Measurements from ENCODE around the gene CIDEA.

Gene CIDEA

DNA sequence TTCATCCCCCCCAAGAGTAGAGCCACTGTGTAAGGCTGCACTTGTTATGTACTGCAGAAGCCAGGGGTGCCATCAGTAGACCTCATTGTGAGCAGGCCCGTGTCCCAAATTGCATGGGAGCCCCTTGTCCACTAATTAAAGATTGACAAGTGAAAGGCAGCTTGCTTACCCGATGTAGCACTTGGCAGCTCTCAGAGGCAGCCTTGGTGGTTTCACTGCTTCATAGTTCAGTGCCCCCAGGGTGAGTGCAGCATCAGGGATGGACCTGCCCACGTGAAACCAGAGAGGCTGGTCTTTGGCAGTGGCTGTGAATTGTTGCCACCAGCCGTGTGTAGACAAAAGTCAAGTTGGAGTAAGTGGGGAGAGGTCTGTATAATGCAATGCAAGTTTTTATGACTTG lies 67.2 kb downstream of the CIDEA start:
- DNase-seq (ENCODE audit: low spot score), result no peak

DNA sequence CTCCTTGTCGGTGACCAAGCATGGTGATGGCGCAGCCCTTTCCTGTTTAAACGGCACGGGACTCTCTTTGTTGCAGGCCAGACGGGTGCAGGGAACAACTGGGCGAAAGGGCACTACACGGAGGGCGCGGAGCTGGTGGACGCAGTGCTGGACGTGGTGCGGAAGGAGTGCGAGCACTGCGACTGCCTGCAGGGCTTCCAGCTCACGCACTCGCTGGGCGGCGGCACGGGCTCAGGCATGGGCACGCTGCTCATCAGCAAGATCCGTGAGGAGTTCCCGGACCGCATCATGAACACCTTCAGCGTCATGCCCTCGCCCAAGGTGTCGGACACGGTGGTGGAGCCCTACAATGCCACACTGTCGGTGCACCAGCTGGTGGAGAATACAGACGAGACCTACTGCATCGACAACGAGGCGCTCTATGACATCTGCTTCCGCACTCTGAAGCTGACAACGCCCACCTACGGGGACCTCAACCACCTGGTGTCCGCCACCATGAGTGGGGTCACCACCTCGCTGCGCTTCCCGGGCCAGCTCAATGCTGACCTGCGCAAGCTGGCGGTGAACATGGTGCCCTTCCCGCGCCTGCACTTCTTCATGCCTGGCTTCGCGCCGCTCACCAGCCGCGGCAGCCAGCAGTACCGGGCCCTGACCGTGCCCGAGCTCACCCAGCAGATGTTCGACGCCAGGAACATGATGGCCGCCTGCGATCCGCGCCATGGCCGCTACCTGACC lies 71.0 kb downstream of the CIDEA start:
- DNase-seq (ENCODE audit: low spot score), result no peak

DNA sequence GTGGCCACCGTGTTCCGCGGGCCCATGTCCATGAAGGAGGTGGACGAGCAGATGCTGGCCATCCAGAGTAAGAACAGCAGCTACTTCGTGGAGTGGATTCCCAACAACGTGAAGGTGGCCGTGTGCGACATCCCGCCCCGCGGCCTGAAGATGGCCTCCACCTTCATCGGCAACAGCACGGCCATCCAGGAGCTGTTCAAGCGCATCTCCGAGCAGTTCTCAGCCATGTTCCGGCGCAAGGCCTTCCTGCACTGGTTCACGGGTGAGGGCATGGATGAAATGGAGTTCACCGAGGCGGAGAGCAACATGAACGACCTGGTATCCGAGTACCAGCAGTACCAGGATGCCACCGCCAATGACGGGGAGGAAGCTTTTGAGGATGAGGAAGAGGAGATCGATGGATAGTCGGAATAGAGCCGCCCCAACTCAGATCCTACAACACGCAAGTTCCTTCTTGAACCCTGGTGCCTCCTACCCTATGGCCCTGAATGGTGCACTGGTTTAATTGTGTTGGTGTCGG lies 71.6 kb downstream of the CIDEA start:
- no peak for DNase-seq (ENCODE audit: low spot score)

DNA sequence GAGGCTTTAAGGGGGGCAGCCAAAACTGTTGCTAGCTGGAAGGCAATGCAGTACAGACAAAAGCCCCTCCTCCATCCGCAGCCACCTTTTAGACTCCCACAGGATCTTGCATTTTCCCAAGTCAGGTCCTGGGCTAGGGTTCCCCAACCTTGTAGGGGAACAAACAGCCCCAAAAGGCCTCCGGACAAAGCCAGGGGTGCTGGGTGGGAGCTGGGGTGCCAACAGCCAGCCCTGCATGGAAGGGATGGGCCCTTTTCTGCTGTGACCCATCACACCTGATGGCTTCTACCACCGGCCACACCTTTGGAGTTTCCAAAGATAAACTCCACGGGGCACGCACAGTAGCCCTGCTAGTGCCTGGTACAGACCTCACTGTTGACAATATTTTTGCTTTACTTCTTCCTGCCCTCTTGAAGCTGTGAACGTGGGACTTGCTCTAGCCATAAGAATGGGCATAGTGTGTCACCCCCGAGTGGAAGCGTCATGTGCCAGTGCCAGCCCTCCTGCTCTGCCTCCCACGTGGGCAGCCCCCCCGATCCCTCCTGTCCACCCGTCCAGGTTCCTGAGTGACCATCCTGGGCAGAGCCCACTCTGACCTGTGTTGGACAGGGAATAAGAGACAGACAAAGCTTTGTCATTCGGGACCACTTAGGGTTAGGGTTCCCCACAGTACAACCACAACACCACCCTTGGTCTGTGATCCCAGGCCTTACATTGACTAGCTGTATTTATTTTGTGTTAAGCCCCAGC lies 72.7 kb downstream of the CIDEA start:
- DNase-seq (ENCODE audit: low spot score), result no peak

Measured in activated CD4-positive, alpha-beta T cell treated with anti-CD3 and anti-CD28 coated beads, Interleukin-2, Interleukin-4, amounts not matched to agents 100 ng/mL and 50 ng/mL, durations not matched to agents 16 hours and 8 hours (primary cell).